Spleen (tissue), 7 donors: ENCODE results near the gene WDFY4.

Experiments
- CTCF ChIP-seq, 11 experiments: fragments of 200-600 bp in 7 of 11; fragments of 450-650 bp in 4 of 11; sonication (generic) in 4 of 11; IDR thresholded peaks in 8 of 11; conservative IDR thresholded peaks in 3 of 11; 1 replicate in 7 of 11; 2 replicates in 4 of 11; pipeline versions ENCODE4 v1.4.0 to v1.8.0; 2016 to 2021; ENCODE audit warnings: antibody characterized with exemption in 11 of 11, inconsistent platforms in 4 of 11, mild to moderate bottlenecking in 1 of 11
- POLR2AphosphoS5 ChIP-seq, 3 donors: sonication (generic); formaldehyde crosslinking; IDR thresholded peaks; one replicate each; pipeline ENCODE4 v1.5.1; 2017; ENCODE audit warnings: antibody characterized with exemption in 3 of 3
- donor health status: DM: no; HTN: no; CAD: no; lungs with moderate emphysema.
- donor health status: DM: no; HTN: no; CAD: no.
- donor health status: DM: no; HTN: no; CAD: no.

- TF ChIP-seq CTCF (IDR thresholded peaks at IDR 0.05 in 8 of 11, conservative IDR thresholded peaks at IDR 0.05 in 3 of 11) (no peak), POLR2AphosphoS5 (IDR thresholded peaks at IDR 0.05) (no peak)
These were observed 345.0 kb downstream of the WDFY4 start for GRCh38 chr10:49029666-49030065.
